GM18951 (cell line): ENCODE results near the gene DNAH11.
"Not testable (repeated sequence)": the region's sequence is repeated elsewhere in the genome, so short reads cannot be mapped to it uniquely, and the experiment has no call there.

Source experiments
- POLR2A ChIP-seq: IDR thresholded peaks from 4 replicates; pipeline ENCODE4 v1.6.1; 2011; ENCODE audit warnings: mild to moderate bottlenecking; ENCODE audit not compliant: insufficient read length, insufficient read depth; ENCODE audit errors: extremely low read depth
- in situ Hi-C: fragments of 300-500 bp; cut with MboI; formaldehyde crosslinking; loops from one replicate; pipeline ENCODE4 v1.12.0; 2022; ENCODE audit warnings: low sequenced_read_pairs, mixed read lengths, inconsistent platforms; ENCODE audit not compliant: unreplicated experiment

DNAH11 gene

GRCh38 chr7:21542891-21543527 is at the start of gene DNAH11:
Gene DNAH11 (plus strand): TSS chr7:21543039. CDS start chr7:21543246, 207 bp downstream.
- in situ Hi-C loops, result no loop called here
- no peak for TF ChIP-seq POLR2A

GRCh38 chr7:21495731-21496130 is 47.1 kb upstream of the DNAH11 start:
- in situ Hi-C loops, result no loop called here
- no peak for TF ChIP-seq POLR2A

GRCh38 chr7:21497072-21497471 is 45.8 kb upstream of the DNAH11 start:
- in situ Hi-C loops, result no loop called here
- no peak for TF ChIP-seq POLR2A

GRCh38 chr7:21500117-21500832 is 42.6 kb upstream of the DNAH11 start:
- no peak for TF ChIP-seq POLR2A

GRCh38 chr7:21504021-21504420 is 38.8 kb upstream of the DNAH11 start:
- in situ Hi-C loops, result loop anchor here (10.0 to 25.0 kb wide), 2 partner anchors 239 to 717 kb away; partner anchors contain the start of gene SP8
- TF ChIP-seq POLR2A, result no peak

More at GRCh38 chr7:21500117-21500832, 42.6 kb upstream of the DNAH11 start:
- in situ Hi-C loops, result loop anchor here (10.0 to 25.0 kb wide), 2 partner anchors 235 to 713 kb away; partner anchors contain the start of gene SP8

- TF ChIP-seq POLR2A, result no peak
- in situ Hi-C loops, result loop anchor here (10.0 to 25.0 kb wide), 2 partner anchors 243 to 720 kb away; partner anchors contain the start of gene SP8
Measured at GRCh38 chr7:21507627-21508343, 35.1 kb upstream of the DNAH11 start.

GRCh38 chr7:21508538-21508937 is 34.3 kb upstream of the DNAH11 start:
- TF ChIP-seq POLR2A, result no peak
- in situ Hi-C loops, result loop anchor here (10.0 to 25.0 kb wide), 2 partner anchors 244 to 721 kb away; partner anchors contain the start of gene SP8

GRCh38 chr7:21514062-21514461 is 28.8 kb upstream of the DNAH11 start:
- in situ Hi-C loops, result loop anchor here (25.0 kb wide), 1 partner anchor 727 kb away; the partner anchor contains the start of gene SP8
- TF ChIP-seq POLR2A, result no peak

GRCh38 chr7:21524680-21525079 is 18.2 kb upstream of the DNAH11 start:
- in situ Hi-C loops, result loop anchor here (25.0 kb wide), 1 partner anchor 737 kb away; the partner anchor contains the start of gene SP8
- no peak for TF ChIP-seq POLR2A

GRCh38 chr7:21526007-21526406 is 16.8 kb upstream of the DNAH11 start:
- in situ Hi-C loops, result no loop called here

GRCh38 chr7:21526448-21526847 is 16.4 kb upstream of the DNAH11 start:
- no peak for TF ChIP-seq POLR2A
- in situ Hi-C loops, result no loop called here

More at GRCh38 chr7:21526007-21526406, 16.8 kb upstream of the DNAH11 start:
- no peak for TF ChIP-seq POLR2A

- in situ Hi-C loops, result not testable (repeated sequence)
Measured at GRCh38 chr7:21532485-21532884, 10.4 kb upstream of the DNAH11 start.

- in situ Hi-C loops, result not testable (repeated sequence)
Measured at GRCh38 chr7:21533646-21534045, 9.2 kb upstream of the DNAH11 start.

GRCh38 chr7:21536445-21537118 is 6.3 kb upstream of the DNAH11 start:
- in situ Hi-C loops, result not testable (repeated sequence)
